GM10248 (cell line): Measurements from ENCODE around the gene HERC3.

ENCODE experiments used
- CTCF ChIA-PET: fragments of 300-600 bp; sonication (Branson Sonifier 250); formaldehyde crosslinking; extraction: SDS; loops from one replicate; lab custom pipeline; 2021; ENCODE audit warnings: antibody characterized with exemption; lab: Yijun Ruan, JAX
- POLR2A ChIA-PET: fragments of 350-650 bp; sonication (Branson Sonifier 250); formaldehyde crosslinking; extraction: SDS; loops from one replicate; lab custom pipeline; 2020; ENCODE audit warnings: antibody characterized with exemption; lab: Yijun Ruan, JAX
- DNase-seq: peaks from one replicate; pipeline ENCODE4 v3.0.0; 2012; ENCODE audit errors: extremely low spot score
- TF ChIP-seq, protein P1 (sequence below): IDR thresholded peaks from 2 replicates; pipeline ENCODE4 v1.5.1; 2012; ENCODE audit warnings: mild to moderate bottlenecking, low read depth; ENCODE audit errors: extremely low read depth, missing control alignments, control extremely low read depth

HERC3 gene

DNA sequence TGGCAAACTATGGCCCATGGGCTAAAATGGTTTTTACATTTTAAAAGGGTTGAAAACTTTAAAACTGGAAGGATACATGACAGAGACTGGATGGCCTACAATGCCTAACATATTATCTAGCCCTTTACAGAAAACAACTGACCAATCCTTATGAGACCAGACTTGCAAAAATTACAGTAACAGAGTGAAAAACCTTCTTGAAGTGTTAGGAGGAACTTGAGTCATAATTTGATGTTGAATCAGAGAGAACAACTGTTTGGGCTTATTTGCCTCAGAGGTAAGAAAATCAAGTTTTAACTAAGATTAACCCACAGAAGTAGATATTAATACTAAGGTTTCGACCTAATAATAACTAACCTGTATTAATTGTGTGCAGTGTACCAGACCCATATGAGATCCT lies 117.7 kb downstream of the HERC3 start:
- ChIA-PET POLR2A (no interaction called here), CTCF (no interaction called here)
- TF ChIP-seq, protein P1, sequence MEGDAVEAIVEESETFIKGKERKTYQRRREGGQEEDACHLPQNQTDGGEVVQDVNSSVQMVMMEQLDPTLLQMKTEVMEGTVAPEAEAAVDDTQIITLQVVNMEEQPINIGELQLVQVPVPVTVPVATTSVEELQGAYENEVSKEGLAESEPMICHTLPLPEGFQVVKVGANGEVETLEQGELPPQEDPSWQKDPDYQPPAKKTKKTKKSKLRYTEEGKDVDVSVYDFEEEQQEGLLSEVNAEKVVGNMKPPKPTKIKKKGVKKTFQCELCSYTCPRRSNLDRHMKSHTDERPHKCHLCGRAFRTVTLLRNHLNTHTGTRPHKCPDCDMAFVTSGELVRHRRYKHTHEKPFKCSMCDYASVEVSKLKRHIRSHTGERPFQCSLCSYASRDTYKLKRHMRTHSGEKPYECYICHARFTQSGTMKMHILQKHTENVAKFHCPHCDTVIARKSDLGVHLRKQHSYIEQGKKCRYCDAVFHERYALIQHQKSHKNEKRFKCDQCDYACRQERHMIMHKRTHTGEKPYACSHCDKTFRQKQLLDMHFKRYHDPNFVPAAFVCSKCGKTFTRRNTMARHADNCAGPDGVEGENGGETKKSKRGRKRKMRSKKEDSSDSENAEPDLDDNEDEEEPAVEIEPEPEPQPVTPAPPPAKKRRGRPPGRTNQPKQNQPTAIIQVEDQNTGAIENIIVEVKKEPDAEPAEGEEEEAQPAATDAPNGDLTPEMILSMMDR: no peak
- no peak for DNase-seq

GRCh38 chr4:88713782-88714181 lies 121.5 kb downstream of the HERC3 start:
- CTCF ChIA-PET: interaction anchor here (1.2 to 1.5 kb wide), 2 partner anchors 10 kb away, joined by 3 read pairs; no protein-coding TSS in a partner anchor
- DNase-seq: no peak
- TF ChIP-seq, protein P1: no peak
- POLR2A ChIA-PET: no interaction called here

DNA sequence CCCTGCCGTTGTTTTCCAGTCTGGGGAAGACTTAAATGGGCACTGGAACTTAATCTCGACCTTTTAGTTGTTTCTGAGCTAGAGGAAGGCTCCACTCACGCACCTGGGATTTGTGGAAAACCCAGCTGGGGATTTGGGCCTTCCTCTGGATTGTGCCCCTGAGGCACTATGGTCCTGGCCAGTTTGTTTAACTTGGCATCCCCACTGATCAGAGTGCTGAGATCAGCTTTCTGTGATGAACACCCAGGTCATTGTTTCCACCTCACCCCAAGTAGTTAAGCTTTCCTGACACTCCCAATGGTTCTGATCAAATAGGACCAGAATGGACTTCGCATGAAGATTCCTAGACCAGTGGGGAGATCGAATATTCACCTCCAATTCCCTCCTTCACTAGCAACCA lies 125.8 kb downstream of the HERC3 start:
- no peak for DNase-seq

GRCh38 chr4:88719381-88719780 lies 127.1 kb downstream of the HERC3 start:
- TF ChIP-seq, protein P1: no peak
- DNase-seq: no peak
- CTCF ChIA-PET: no interaction called here
- POLR2A ChIA-PET: no interaction called here

More for the DNA sequence above, 125.8 kb downstream of the HERC3 start:
- TF ChIP-seq, protein P1: no peak
- POLR2A ChIA-PET: no interaction called here
- CTCF ChIA-PET: interaction anchor here (1.3 kb wide), 1 partner anchor 25 kb away, joined by 4 read pairs; no protein-coding TSS in a partner anchor

DNA sequence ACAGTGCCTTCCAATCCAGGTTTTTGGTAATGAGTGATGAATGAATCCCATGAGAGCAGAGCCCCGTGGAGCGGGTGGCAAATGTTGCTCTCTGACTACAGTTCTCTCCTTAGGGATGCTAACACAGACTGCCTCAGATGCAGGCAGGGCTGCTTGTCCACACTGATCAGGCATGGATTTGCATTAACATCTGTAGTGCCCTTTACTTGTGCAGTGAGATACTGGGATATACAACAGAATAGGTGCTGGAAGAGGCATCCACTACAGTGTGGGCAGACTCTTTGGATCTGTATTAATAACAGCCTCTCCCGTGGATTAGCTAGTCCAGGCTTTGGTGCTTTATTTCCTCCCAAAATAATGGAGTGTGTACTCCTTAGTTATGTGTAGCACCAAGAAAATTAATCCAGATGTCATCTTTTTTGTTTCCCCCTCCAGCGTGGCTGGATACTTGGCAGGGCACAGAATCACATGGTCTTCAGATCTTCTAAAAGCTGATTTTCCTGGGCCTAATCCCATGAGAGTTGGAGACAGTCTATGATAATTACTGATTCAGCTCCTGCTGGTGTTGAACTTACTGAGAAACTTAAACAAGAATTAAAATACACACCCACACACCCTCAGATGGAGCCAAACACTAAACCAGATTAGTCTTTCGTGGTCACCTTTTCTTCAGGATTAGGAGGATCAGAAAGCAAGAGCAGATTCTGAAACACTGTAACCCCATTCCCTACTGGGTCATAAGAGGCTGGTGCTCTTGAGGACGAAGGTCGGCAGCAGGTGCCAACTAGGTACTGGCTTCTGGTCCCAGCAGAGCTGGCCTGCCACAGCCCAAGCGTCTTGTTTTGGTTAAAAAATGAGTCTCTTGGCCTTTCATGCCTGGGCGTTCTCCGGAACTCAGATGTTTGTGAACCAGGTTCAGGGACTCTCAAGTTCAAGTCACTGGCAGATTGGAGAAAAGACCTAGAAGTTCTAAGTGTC lies 128.5 kb downstream of the HERC3 start:
- POLR2A ChIA-PET: no interaction called here
- no peak for DNase-seq
- TF ChIP-seq, protein P1: no peak
- CTCF ChIA-PET: interaction anchor here (0.6 to 0.8 kb wide), 2 partner anchors 15 to 25 kb away, joined by 3 read pairs; no protein-coding TSS in a partner anchor

GRCh38 chr4:88722276-88722780 lies 130.0 kb downstream of the HERC3 start:
- TF ChIP-seq, protein P1: no peak
- ChIA-PET CTCF (no interaction called here), POLR2A (no interaction called here)
- no peak for DNase-seq
